Measurements from ENCODE around the gene VAC14. TPM values are rescaled to one million over a fixed set of nuclear protein-coding genes. Genes with fewer than 3 reads are reported as not detected.

VAC14 gene
- total RNA-seq, 4 donors from 2014 or later = 43.4 to 69.4 (median 63.1) TPM

DNA sequence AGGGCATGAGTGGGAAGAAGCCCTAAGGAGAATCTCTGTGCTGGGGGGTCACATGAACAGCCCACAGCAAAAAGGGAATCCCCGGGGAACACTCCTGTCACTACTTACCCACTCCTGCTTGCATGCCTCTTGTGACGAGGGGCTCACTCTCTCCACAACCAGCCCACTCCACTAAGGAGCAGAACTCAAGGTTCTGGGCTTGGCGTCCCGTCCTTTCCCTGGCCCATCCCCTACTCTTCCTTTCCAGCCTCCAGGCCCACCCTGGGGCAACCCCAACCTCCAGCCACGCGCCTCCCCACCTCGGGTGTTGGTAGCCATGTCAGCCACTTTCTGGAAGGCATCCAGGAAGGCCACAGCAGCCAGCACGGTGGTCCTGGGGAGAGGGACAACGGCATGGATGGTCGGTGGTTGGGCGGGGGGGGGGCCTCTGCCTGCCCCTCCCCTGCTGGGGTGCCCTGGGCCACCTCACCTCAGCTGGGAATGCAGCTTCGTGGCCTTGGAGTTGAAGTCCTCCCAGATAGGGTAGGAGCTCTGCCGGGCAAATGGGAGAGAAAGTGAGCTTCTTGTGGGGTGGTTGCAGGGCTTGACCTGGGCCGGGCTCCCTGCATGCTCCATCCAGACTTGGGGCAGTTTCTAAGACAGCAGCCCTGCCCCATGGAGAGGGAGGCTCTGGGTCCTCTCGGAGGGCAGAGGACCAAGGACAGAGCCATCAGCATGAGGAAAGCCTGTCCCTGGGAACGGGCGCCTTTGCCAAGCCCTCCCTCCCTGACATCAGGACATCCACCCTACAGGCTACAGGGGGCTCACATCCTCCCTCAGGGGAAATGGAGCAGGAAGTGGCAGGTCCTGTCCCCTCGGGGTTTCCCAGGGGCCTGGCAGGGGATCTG lies 120.2 kb downstream of the VAC14 start:
- intact Hi-C loops (cut with DNase I) = loop anchor here (2.0 kb wide), 1 partner anchor 90 kb away; no protein-coding TSS in a partner anchor
- H3K4me3 ChIP-seq (replicated peaks in 1 of 3) = no peak overlapping the region

DNA sequence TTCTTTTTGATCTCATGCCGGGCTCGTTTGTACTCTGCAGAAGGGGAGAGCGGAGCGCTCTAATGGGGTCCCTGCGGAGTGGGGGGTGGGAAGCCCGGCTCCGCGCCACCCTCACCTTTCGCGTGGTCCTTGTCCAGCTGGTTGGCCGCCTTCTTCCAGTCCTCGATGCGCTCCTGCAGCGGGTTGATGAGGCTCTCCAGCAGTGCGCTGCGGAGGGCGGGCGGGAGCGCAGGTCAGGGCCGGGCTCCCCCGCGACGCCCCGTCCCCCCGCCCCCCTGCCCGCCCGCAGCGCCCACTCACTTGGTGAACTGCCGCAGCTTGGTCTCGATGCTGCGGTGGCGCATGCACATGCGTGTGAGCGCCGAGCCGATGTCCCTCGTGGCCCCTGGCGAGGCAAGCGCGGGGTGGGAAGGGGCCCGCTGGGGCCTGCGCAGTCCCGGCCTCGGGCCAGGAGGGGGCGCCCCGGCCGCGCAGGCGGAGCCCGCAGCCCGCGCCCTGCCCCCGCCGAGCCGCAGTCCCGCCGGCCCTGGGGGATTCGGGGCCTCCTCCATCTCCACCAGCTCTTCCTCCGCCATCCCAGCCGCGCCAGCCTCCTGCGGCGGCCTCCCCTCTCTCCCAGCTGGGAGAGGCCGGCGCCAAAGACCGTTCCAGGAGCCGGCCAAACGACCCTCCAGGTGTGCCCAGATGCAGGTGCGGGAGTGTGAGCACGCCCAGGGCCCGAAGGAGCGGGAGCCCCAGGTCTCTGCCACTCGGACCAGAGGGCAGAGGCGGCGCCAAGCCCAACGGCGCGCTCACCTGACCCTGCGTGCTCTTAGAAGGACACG lies 121.1 kb downstream of the VAC14 start:
- Histone ChIP-seq H3K27me3 (no peaks in the 10 kb centered on the region), H3K4me1 (peaks cover 17 to 33% of the 10 kb centered on the region in 2 donors), H3K27ac (no peak overlapping the region), H3K9me3 (no peaks in the 10 kb centered on the region), H3K4me3 (replicated peaks in 1 of 3) (no peak overlapping the region), H3K36me3 (peaks cover 20 to 45% of the 10 kb centered on the region in 2 donors)
- intact Hi-C loops (cut with DNase I) = loop anchor here (2.0 kb wide), 1 partner anchor 91 kb away; no protein-coding TSS in a partner anchor
- 78 to 89% methylated on average over 15 to 40 of the region's 80 CpGs for WGBS, 2 donors
- no peak for DNase-seq
- TF ChIP-seq, protein P1, sequence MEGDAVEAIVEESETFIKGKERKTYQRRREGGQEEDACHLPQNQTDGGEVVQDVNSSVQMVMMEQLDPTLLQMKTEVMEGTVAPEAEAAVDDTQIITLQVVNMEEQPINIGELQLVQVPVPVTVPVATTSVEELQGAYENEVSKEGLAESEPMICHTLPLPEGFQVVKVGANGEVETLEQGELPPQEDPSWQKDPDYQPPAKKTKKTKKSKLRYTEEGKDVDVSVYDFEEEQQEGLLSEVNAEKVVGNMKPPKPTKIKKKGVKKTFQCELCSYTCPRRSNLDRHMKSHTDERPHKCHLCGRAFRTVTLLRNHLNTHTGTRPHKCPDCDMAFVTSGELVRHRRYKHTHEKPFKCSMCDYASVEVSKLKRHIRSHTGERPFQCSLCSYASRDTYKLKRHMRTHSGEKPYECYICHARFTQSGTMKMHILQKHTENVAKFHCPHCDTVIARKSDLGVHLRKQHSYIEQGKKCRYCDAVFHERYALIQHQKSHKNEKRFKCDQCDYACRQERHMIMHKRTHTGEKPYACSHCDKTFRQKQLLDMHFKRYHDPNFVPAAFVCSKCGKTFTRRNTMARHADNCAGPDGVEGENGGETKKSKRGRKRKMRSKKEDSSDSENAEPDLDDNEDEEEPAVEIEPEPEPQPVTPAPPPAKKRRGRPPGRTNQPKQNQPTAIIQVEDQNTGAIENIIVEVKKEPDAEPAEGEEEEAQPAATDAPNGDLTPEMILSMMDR (IDR thresholded peaks at IDR 0.05) = peak in 3 of 6 experiments; percentile 58 to 76 (median 64)
- TF ChIP-seq POLR2A (IDR thresholded peaks at IDR 0.05) = no peak

More for the DNA sequence above, 120.2 kb downstream of the VAC14 start:
- Histone ChIP-seq H3K9me3 (no peaks in the 10 kb centered on the region), H3K27me3 (no peaks in the 10 kb centered on the region), H3K4me1 (peaks cover 20 to 35% of the 10 kb centered on the region in 2 donors), H3K27ac (peak overlapping the region in 1 of 3 donors; percentile 46), H3K36me3 (peaks cover 20 to 43% of the 10 kb centered on the region in 2 donors)
- 84 to 86% methylated on average over 7 to 10 of the region's 18 CpGs for WGBS, 2 donors
- DNase-seq = no peak
- TF ChIP-seq, protein P1 (IDR thresholded peaks at IDR 0.05) = no peak
- TF ChIP-seq POLR2A (IDR thresholded peaks at IDR 0.05) = no peak

DNA sequence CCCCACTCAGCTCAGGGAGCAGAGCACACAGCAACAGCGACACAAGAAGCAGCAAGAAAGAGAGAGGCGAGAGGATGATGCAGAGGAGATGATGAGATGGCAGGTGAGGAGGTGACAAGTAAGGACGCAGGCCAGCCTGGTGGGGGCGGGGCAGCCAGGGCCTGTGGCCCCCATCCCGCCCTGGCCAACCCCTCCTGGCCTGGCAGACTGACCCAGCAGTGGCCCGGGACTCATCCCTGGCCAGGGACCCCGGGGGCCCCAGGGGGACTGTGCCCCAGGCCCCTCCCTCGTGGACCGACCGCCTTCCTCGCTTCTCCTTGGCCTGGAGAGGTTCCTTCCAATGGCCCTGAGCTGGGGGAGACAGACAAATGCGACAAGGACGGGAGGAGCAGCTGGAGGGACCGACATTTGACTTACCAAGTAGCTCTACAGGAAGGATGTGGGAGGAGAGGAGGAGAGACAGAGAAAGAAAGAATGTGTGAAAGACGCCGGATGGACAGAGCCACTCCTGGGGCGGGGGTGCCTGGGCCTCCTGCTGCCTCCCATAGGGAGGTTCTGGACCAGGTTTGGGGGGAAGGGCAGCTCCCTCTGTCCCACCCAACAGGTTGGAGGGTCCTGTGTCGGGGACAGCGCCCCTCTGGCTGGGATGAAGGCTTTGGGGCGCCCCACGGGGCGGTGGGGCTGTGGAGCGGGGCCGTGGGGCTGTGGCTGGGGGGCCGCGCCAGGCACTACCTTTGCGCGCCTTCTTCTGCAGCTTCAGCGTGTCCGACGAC lies 121.9 kb downstream of the VAC14 start:
- Histone ChIP-seq H3K9me3 (no peaks in the 10 kb centered on the region), H3K4me3 (replicated peaks in 1 of 3) (no peak overlapping the region), H3K4me1 (peaks cover 9 to 25% of the 10 kb centered on the region in 2 donors), H3K27ac (no peak overlapping the region), H3K27me3 (no peaks in the 10 kb centered on the region), H3K36me3 (peaks cover 28 to 53% of the 10 kb centered on the region in 2 donors)
- DNase-seq = no peak
- intact Hi-C loops (cut with DNase I) = no loop called here
- TF ChIP-seq POLR2A (IDR thresholded peaks at IDR 0.05) = no peak
- TF ChIP-seq, protein P1 (IDR thresholded peaks at IDR 0.05) = no peak
- WGBS, 2 donors = 87 to 91% methylated on average over 25 to 31 of the region's 31 CpGs

DNA sequence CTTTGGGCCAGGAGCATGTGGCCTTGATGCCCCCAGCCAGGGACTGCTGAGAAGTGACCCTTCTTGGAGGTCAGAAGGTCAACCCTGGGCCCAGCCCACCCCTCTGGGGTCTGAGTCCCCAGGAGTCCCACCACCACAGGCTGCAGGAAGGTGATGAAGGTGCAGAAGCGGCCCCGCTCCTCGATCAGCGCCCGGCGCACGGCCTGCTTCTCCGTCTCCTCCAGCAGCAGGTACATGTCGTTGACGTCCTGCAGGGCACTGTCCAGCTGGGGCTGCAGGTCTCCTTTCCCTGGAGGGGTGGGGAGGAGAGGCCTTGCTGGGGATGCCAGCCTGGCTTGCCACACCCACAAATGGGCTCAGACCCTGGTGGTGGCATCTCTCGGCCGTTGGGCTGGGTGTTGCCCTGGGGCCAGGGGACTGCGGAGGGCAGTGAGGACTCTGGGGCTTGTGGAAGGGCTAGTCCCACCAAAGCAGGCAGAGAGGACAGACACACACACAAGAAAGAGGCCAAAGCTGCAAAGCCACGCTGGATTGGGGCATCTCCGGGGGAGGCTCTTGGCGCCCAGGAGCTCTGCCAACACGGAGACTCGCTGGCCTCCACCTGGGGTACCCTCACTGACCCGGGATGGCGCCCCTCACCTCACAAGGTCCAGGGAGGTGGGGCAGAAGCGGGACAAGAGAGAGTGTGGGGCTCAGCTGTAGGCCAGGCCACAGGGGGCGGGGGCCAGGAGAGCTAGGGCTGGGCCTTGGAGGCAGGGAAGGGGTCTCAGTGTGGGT lies 122.6 kb downstream of the VAC14 start:
- no peak for DNase-seq
- peaks cover 34 to 55% of the 10 kb centered on the region in 2 donors for H3K36me3 ChIP-seq
- intact Hi-C loops (cut with DNase I) = no loop called here
- H3K27me3 ChIP-seq = no peaks in the 10 kb centered on the region
- H3K27ac ChIP-seq = no peak overlapping the region
- H3K4me1 ChIP-seq = peaks cover 6 to 17% of the 10 kb centered on the region in 2 donors
- H3K4me3 ChIP-seq (replicated peaks in 1 of 3) = no peak overlapping the region
- no peaks in the 10 kb centered on the region for H3K9me3 ChIP-seq
- 96 to 99% methylated on average over 14 to 15 of the region's 22 CpGs for WGBS, 2 donors
- TF ChIP-seq, protein P1 (IDR thresholded peaks at IDR 0.05) = no peak
- no peak for TF ChIP-seq POLR2A (IDR thresholded peaks at IDR 0.05)
